ENCODE data around the gene NLRC3.

NLRC3 gene

DNA sequence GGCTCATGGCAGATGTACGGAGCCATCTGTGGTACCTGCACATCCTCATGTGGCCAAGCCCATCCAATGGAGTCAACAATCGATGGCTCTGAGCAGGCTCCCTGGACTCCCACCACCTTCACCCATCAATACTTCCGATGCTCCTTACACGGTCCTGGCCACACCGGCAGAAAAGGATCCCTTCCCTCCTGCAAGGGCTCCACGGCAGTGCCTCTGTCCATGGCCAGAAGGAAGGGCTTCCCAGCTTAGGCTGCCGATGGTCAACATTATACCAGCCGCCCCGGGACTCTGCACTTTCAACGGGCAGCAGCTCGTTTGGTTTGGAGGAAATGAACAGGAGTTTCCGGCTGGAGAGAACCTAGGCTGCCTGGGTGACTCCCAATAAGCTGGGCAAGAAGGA, 21.0 kb upstream of the NLRC3 start:
- DNase-seq (ENCODE audit: low read depth in 2 of 2): no peak

GRCh38 chr16:3597676-3598075, 20.5 kb upstream of the NLRC3 start:
- no peak for DNase-seq (ENCODE audit: low read depth in 2 of 2)

GRCh38 chr16:3597226-3597625, 20.0 kb upstream of the NLRC3 start:
- no peak for DNase-seq (ENCODE audit: low read depth in 2 of 2)

- no peak for DNase-seq (ENCODE audit: low read depth in 2 of 2)
These were observed 19.1 kb upstream of the NLRC3 start for GRCh38 chr16:3596101-3596861.

DNA sequence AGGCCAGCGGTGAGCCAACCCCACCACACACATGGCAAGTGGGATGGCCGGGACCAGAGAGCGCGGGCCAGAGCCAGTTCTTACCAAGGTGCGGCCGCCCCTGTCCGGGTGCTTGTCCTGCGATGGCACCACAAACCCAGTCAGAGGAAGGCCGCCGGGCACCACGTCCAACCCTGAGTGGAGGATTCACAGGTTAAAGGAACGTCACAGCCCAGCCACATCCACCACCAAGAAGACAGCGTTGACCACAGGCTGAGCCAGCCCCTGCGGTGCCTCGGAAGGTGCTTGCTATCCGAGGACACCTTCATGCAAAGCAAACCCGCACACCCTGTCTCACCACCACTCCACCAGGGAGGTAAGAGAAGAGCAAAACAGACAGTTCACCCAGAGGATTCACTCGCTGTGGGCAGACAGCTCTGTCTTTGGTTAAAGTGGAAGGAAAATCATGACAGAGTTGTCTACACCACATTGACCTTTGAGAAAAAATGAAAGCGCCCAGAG, 18.4 kb upstream of the NLRC3 start:
- no peak for DNase-seq (ENCODE audit: low read depth in 2 of 2)

DNA sequence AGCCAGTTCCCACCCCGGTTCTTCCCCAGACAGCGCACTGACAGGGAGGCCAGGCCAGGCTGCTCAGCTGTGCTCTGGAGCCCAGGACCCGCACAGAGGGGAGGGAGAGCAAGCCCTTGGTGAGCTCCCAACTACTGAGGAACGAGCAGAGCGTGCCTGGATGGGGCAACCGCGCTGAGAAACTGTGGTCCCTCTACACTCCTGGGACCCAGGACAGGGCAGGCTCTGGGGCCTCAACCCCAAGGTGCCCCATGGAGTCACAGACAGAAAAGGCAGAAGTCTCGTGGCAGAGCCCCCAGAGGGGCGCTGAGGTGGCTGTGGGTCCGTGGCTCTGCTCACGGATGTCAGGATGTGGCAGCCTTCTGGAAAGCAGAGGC, 17.9 kb upstream of the NLRC3 start:
- no peak for DNase-seq (ENCODE audit: low read depth in 2 of 2)

DNA sequence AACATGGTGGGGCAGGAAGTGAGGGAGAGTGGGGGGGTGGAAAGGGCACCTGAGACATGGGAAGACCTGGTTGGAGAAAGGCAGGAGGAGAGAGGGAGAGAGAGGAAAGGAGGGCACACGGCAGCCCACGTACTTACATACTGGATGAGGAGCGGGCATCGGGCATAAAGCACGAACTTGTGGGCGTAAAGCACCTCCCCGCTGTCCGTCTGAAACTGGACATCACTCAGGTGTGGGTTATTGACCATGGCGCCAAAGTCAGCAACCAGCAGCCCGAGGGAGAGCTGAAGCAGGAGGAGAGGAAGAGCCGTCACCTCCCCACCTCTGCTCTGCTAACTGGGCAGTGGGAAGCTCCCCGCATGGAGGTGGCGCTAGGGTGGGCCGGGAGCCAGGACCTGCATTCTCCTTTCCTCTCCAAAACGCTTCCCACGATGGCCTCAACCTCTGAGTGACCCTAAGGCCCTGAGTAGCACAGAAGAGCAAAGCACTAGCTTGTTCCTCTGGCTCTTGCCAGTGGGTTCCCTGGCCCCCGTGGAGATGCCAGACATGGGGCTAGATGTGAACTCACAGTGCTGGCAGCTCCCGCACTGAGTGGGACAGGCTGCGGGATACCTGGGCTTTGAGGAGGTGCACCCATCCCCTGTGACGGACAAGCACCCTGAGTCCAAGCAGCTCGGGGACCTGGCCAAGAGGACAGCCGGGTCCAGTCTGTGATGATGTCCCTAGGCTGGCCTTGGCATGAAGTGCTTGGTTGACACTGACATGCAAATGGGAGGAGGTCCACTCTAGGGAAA, 17.3 kb upstream of the NLRC3 start:
- no peak for DNase-seq (ENCODE audit: low read depth in 2 of 2)

DNA sequence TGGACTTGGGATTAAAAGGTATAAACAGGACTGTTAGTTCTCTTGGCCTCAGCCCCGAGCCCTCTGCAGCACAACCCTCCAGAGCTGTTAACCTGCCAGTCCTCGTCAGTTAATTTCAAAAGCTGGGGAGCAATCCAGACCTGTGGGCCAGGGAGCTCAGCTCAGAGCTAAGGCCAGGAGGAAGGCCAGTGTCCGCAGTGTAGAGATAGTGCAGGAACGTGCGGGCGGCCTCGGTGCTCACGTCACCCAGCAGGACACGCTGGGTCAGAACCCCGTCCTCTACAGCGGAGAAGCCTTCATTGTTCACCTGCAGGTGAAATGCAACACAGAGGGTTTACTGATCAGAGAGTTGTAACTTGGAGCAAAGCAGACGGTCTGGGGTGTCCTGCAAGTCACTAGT, 15.4 kb upstream of the NLRC3 start:
- DNase-seq (ENCODE audit: low read depth in 2 of 2): no peak

GRCh38 chr16:3591991-3592390, 14.8 kb upstream of the NLRC3 start:
- DNase-seq (ENCODE audit: low read depth in 2 of 2): no peak

DNA sequence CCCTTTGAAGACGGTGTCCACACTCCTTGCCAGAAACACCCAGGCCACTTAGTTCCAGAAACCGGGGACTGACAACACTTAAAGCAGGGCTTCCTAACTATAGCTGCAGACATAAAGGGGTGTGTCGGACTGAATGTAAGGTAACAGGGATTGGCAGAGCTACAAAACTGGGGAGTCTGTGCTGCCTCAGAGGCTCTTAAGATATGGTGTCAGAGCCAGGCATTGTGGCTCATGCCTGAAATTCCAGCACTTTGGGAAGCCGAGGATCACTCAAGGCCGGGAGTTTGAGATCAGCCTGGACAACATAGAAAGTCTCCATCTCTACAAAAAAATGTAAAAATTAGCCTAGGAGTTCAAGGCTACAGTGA, 14.2 kb upstream of the NLRC3 start:
- DNase-seq (ENCODE audit: low read depth in 2 of 2): no peak

GRCh38 chr16:3590736-3591435, 13.7 kb upstream of the NLRC3 start:
- DNase-seq (ENCODE audit: low read depth in 2 of 2): no peak

DNA sequence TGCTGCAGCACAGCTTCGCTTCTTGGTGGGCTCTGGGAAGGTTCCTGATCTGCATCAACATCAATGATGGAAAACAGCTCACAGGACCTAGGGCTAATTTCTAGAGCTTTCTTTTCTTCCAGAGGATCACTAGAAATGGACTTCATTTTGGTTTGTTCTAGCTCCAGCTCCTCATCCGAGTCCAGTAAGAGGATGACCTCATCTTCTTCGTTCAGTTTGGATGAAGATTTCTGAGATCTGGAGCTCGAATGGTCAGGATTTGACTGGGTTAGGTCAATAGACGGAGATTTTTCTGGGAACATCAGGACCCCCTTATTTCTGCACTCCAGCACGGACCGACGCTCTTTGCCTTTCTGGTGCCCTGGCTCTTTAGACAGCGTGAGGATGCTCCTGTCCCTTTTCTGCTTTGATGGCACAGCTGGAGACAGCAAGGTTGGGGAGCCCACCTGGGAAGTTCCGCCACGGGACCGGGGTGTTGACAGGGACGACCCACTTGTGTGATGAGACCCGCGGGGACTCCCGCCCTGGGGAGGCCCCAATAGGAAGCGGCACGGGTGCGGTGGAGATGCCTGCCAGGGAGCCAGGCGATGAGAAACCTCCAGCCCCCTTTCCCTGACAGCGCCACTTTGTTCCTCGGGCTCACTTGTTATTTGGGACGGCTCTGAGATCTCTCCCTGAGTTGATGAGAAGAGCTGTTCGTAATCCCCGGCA, 12.9 kb upstream of the NLRC3 start:
- DNase-seq (ENCODE audit: low read depth in 2 of 2): no peak

DNA sequence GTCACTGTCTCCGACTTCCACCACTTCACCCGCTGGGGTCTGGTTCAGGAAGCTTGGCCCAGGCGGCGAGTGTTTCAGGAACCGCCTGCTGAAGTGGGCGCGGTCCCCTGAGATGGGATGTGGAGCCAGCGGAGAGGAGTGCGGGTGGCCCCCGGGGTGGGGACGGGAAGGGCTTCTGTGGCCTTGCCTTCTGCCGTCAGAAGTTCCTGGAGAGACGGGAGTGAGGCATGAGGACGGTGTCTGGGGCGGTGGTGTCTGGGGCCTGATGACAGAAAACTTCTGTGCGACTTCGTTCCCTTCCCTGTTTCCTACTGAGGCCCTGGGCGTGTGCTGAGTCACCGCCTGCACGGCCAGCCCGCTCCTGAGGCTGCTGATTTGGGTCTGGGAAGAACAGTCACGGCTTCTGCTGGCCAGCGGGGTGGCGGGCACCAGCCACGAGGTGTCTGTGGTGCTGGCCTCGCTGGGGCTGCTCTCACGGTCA, 12.3 kb upstream of the NLRC3 start:
- no peak for DNase-seq (ENCODE audit: low read depth in 2 of 2)

GRCh38 chr16:3589001-3589400, 11.8 kb upstream of the NLRC3 start:
- DNase-seq (ENCODE audit: low read depth in 2 of 2): no peak

DNA sequence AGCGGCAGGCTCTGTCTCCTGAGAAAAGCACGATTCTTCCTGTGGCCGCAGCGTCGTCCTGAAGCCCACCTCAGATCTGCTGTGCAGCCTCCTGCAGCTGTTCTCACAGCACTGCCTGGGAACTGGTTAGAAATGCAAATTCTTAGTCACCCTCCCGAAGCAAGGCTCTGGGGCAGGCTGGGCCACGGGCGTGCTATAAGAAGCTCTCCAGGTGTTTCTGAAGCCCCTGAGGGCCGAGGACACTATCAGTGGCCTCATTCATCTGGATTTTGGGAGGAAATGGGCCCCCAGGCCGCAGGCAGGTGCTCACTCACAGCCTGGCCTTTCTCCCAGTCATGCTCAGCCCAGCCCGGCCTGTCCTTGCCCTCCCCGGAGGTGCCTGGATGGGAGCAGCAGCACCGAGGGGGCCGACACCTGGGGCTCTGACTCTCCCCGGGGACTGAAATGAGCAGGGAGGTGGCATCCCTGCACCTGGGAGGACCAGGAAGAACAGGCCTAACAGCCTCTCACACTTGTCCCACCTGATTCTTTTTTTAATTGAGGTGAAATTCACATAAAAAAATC, 10.4 kb upstream of the NLRC3 start:
- DNase-seq (ENCODE audit: low read depth in 2 of 2): no peak

- no peak for DNase-seq (ENCODE audit: low read depth in 2 of 2)
These were observed 7.2 kb upstream of the NLRC3 start for GRCh38 chr16:3584412-3584811.

DNA sequence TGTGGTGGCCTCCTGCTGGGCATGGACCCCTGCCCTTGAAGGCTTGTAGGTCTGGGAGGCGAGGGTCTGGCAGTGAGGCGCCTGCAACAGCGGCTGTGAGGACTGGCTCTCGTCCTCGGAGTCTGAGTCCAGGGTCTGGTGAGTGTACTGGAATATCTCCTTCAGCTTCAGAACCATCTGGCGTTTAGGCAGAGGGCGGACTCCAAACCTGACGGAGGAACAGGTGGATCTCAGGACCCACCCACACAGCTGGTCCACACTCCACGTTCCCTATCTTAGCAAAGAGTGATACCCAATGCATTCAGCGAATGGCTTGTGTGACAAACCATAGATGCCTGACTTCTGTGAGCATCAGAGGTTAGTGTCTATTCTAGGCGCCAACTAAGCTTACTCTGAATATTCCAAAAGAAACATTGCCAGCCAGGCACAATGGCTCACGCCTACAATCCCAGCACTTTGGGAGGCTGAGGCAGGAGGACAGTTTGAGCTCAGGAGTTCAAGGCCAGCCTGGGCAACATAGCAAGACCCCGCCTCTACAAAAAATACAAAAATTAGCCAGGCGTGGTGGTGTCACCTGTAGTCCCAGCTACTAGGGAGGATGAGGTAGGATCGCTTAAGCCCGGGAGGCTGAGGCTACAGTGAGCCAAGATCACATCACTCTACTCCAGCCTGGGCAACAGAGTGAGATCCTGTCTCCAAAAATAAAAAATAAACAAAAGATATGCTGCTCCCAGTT, 6.3 kb upstream of the NLRC3 start:
- DNase-seq (ENCODE audit: low read depth in 2 of 2): no peak

- DNase-seq (ENCODE audit: low read depth in 2 of 2): no peak
These were observed 5.3 kb upstream of the NLRC3 start for GRCh38 chr16:3582276-3583165.

DNA sequence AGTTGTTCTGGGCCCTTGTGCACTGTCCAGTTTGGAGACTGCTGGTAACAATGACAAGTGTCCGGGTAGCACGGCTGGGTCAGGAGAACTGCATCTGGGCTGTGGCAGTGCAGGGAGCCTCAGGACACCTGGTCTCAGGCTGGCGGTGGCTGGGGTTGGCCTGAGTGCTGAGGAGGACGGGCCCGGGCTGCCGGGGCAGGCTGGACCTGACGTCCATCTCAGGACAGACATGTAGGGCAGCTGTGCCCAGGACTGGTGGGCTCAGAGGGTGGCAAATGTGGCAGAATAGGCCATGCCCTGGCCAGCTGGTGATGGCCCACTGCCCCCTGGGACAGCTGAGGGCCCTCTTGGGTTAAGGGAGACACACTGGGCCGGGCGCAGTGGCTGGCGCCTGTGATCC, 4.2 kb upstream of the NLRC3 start:
- no peak for DNase-seq (ENCODE audit: low read depth in 2 of 2)

GRCh38 chr16:3580686-3581085, 3.5 kb upstream of the NLRC3 start:
- DNase-seq (ENCODE audit: low read depth in 2 of 2): no peak
